Activated T-cell treated with anti-CD3 and anti-CD28 coated beads for 24 hours (primary cell): Measurements from ENCODE around the gene TNNT3.
"Not testable (repeated sequence)": the region's sequence is repeated elsewhere in the genome, so short reads cannot be mapped to it uniquely, and the experiment has no call there.

Experiments
- DNase-seq: peaks from one replicate; pipeline ENCODE4 v3.0.0-alpha.2; 2020; ENCODE audit warnings: low read depth

The TNNT3 gene

DNA sequence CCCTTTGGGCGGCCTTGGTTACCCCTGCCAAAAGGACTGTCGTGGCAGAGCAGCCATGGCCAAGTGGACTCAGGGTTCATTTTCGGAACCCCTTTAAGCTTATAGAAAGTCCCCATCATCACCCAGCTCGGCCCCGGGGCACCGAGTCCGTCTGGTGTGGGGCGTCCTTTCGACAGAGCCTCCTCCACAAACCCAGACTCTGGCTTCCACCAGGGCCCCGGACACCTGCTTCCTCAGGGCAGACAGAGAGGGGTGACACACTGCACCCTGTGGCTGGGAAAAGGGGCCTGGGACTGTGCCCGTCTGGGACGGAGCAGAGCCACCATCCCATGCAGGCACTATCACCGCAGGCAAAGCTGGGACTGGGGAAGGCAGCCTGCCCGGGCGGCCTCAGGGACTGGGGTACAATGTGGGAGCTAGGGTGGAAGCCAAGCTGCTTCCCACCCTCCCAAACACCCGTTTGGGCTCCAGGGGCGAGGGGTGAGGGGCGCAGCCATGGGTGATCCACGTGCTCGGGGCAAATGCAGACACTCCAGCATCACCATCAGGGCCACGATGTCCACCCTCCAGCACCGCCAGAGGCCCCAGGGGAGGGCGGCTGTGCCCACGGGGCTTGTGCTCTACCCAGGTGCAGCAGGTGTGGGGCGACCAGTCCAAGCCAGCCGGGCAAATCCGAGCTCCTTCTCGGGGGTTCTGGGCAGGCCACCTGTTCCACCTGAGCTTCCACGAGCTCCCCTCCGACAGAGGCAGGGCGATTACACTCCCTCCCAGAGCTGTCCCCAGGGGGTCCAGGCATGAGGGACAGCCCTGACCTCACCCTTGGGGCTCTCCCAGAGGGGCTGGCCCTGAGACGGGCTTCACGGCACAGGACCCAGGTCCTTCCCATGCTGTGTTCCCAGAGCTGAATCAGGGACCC lies 15.9 kb downstream of the TNNT3 start:
- no peak for DNase-seq

DNA sequence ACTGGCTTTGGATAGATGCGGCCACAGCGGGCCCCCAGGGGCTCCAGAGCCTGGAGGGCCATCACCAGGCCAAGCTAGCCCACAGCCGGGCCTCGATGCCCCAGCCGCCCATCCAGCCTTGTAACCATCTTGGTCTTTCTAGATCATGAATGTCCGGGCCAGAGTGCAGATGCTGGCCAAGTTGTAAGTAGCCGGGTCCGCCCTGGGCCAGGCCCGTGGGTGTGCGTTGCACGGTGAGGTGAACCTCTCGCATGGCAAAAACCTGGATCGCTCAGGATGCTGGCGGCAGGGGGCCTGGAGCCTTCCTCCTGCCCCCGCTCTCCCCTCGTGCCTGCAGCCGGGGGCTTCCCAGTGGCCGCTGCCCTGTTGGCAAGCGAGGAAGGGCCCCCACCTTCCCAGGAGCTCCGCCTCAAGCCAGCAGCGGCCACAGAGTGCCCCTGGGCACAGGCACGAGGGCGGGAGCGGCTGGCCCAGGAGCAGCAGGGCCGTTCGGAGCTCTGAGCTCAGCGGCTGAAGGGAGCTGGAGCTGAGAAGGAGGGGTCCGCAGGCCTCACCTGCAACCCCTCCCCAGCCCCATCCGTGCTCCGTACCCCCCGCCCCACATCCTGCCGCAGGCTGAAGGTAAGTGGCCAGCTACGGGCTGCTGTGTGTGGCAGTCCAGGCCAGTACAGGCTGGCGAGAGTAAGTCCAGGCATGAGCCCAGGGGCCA lies 16.7 kb downstream of the TNNT3 start:
- DNase-seq = no peak

DNA sequence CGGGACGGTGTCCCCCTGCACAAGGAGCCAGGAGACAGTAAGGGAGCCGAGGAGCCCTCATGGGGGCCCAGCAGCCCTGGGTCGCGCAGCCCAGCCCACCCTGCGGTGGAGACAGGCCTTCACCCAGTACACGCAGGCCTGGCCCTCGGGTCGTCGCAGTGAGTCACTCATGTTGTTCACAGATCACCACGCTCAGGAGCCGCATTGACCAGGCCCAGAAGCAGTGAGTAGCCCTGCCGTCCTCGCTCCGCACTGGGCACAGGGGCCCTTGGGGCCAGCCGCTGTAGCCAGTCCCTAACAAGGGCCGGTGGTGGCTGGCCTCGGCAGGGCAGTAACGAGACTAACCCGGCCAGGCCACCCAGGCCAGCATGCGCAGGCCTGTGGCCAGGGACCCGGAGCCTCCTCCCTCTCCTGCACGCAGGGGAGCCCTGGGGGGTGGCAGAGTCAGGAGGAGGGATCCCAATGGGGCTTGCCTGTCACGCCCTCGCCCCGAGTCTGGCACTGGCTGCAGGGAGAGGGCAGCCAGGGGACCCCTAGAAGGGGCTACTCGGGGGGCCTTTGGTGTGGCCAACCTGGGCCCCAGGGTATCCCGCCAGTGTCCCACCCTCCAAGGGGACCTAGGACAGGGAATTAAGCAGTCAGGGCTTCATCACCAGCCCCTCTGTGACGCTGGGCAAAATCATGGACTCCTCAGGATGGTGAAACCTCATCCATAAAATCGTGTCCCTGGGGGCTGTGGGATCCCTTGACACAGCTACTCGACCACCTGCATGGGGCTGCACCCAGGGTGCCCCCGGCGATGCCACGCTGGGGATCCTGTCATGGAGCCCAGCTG lies 17.5 kb downstream of the TNNT3 start:
- no peak for DNase-seq

GRCh38 chr11:1937616-1938342 lies 18.3 kb downstream of the TNNT3 start:
- no peak for DNase-seq

DNA sequence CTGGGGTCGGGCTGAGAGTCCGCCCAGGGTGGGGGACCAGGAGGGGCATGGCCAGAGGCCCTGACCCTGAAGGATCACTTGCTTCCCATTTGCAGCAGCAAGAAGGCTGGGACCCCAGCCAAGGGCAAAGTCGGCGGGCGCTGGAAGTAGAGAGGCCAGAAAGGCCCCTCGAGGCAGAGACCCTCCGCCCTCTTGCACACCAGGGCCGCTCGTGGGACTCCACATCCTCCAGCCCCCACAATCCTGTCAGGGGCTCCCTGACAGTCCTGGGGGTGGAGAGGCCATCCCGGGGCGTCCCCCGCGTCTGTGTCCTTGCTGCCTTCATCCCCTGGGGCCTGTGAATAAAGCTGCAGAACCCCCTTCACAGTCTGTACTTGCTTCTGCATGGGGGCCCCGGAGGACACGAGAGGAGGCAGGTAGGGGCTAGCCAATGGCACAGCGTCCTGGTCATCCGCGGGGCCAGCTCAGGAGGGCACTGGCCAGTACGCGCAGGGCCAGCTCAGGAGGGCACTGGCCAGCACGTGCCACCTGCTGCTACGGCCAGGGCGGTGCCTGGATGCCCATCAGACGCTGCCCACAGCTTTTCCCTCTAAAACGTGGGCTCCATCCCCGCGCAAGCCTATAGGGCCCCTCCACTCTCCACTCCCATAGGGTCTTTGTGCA lies 19.0 kb downstream of the TNNT3 start:
- DNase-seq = no peak

GRCh38 chr11:1939006-1939625 lies 19.6 kb downstream of the TNNT3 start:
- DNase-seq = no peak

- DNase-seq = not testable (repeated sequence)
Observed at GRCh38 chr11:1939788-1940187, 20.3 kb downstream of the TNNT3 start.

GRCh38 chr11:1942558-1943260 lies 23.2 kb downstream of the TNNT3 start:
- no peak for DNase-seq

- DNase-seq = no peak
Observed at GRCh38 chr11:1943576-1943975, 24.1 kb downstream of the TNNT3 start.

DNA sequence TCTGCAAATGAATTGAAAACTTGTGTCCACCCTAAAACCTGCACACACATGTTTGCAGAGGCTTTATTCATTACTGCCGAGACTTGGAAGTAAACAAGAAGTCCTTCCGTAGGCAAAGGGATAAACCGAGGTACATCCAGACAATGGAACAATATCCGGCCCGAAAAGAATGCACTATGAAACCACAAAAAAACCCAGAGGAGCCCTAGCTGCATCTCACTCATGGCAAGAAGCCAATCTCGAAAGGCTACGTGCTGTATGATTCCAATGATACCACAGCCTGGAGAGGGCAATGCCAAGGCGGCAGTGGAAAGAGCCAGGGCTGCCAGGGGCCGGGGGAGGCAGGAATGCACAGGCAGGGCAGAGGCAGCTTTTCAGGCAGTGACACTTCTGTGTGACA lies 24.5 kb downstream of the TNNT3 start:
- no peak for DNase-seq

DNA sequence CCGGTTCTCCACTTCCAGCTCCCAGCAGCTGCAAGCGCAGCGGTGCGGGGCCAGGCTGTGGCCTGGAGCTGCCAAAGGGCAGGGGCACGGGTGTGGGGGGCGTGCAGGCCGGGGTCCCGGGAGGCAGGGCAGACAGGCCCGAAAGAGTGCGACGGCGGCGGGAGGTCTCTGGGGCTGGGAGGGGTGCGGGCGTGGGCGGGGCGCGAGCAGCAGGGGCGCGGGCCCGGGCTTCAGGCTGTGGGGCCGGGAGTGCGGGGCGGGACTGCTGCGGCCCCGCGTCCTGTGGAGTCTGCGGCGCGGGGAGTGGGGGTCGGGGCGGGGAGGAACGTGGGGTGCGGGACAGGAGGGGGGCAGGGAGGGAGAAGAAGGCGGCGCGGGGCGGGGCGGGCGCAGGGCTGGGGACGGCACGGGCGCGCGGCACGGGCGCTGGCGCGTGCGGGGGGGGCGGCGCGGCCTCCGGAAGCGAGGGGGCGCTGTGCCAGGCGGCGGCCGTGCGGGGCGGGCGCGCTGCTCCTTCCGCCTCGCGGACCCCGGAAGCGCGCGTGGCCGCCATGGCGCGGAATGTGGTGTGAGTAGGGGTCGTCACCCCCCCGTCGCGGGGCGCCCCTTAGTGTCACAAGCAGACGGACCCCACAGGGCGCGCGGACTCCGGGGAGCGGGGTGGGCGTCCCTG lies 27.4 kb downstream of the TNNT3 start, which contains the start of gene MRPL23:
Gene MRPL23, plus strand, starts transcription at position 521 of the 673 bp plus-strand sequence. Its CDS starts 31 bp downstream, at position 552.
- DNase-seq = peak; percentile 33

- DNase-seq = no peak
Observed at GRCh38 chr11:1947592-1948237, 28.2 kb downstream of the TNNT3 start.

DNA sequence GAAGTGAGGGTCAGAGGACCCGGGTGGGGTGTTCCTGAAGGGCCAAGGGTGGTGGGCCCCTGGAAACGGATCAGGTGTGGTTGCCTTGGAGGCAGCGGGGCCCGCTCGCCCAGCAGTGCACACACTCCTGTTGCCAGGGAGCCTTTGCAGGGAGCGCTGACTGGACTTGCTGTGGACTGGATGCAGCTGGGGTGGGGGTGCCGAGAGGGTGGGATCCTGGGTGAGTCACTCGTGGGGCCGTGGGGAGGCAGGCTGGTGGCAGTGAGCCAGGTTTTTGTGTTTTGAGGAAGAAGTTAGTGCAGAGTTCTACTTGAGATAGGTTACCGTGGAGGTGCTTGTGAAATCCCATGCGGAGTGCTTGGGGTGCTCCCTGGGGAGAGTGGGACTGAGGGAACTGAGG lies 28.9 kb downstream of the TNNT3 start:
- no peak for DNase-seq

DNA sequence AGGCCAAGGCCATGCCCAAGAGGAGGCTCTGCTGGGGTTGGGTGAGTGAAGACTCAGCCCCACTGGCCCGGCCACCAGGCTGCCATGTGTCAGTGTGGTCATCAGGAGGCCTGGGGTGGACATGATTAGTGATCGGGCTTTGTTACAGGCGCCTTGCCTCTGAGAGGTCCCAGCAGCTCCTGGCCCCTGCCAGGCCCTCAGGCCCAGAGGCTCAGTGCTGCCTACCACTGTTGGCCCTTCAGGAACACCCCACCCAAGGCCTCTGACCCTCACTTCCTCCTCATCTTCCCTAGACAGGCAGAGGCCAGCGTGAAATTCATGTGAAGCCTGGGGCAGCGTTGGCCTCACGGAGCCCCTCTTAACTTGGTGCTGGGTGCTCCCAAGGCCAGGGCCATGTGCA lies 29.8 kb downstream of the TNNT3 start:
- DNase-seq = no peak

- DNase-seq = no peak
Observed at GRCh38 chr11:1949922-1950321, 30.4 kb downstream of the TNNT3 start.

DNA sequence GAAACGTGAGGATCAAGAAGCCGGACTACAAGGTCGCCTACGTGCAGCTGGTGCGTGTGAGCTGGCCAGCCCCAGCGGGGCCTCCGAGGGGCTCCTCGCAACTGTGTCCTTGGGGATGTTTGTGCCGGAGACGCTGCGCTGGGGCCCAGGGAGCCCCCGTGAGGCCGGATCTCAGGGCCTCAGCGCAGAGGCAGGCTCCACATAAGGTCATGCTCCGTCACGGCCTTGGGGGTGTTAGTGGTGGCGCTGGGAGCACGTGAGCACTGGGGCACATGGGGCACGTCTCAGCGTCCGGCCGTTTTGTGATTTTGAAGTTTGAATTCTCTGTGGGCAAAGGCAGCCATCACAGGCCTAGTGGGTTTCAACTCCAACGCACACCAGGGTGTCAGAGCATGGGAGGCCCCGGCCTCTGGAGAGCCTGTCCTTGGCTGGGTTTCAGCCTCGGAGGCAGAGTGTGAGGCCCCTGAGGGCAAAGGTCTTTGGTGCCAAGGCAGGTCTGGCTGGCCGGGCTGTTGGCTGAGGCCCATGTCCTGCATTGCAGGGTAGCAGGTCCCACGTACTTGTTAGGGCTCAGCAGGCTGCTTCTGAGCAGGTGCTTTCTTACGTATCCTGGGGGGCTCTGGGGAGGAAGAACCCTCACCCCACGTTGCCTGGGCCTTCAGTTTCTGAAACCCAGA lies 33.4 kb downstream of the TNNT3 start:
- no peak for DNase-seq

GRCh38 chr11:1953489-1954266 lies 34.2 kb downstream of the TNNT3 start:
- no peak for DNase-seq
